Measurements from ENCODE around the gene GATAD2A. TPM values are rescaled to one million over a fixed set of nuclear protein-coding genes. Genes with fewer than 3 reads are reported as not detected.
A peak's percentile ranks its signal among the peaks of the same experiment; 100 is the strongest.

The GATAD2A gene
- total and polyA plus RNA-seq, 2 of the 8 experiments (the other 6 are each of a cell fraction or from before 2014, with no cell fraction given): 38.4 to 205 TPM

DNA sequence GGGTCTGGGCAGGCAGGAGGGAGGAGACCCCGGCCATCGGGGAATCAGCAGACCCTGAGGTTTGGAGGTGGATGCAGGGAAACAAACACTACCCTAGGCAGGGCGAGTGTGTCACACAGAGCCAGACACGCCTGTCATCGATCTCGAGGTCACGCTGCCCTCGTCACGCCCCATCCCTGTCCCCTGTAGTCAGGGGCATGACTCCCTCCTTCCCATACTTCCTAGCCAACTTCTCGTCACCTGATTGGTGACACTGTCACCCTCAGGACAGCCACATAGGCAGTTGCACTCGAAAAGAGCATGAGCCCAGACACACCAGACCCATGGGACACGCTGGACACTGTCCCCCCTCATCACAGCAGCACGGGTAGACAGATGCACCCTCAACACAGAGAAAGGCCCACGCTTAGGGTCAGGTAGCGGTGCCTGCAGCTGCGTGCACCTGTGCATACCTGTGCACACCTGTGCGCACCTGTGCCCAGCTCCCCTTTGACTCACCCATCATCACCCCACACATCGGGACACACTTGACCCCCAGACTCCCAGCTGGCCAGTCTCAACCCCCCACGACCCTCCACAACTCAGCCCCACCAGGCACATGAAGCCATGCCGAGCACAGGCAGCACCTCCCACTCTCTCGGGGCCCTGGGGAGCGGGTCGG is 144.5 kb downstream of the GATAD2A start:
- Histone ChIP-seq H3K79me2 (ENCODE audit: control insufficient read depth in 1 of 2, insufficient read depth in 2 of 2, low read length in 2 of 2) (no peaks in the 10 kb centered on the region), H3K4ac (replicated peaks; ENCODE audit: insufficient read length, low read depth, low read length) (no peak overlapping the region), H3K23me2 (ENCODE audit: low read depth, low read length) (no peaks in the 10 kb centered on the region), H2AFZ (ENCODE audit: low read length) (no peak overlapping the region), H2BK12ac (ENCODE audit: low read depth, low read length) (peak overlapping the region; percentile 39; the same call in 1 of the 2 replicates), H3K9ac (replicated peaks in 1 of 4; ENCODE audit: extremely low read depth in 1 of 4, low read depth in 3 of 4, low read length in 3 of 4) (no peak overlapping the region; a peak in 2 of 7 replicates), H3K23ac (ENCODE audit: insufficient read length) (no peak overlapping the region), H3K56ac (replicated peaks; ENCODE audit: insufficient read length, low read depth, low read length) (no peak overlapping the region), H2BK20ac (ENCODE audit: low read length) (0 out of 2 replicates have a peak overlapping the region, but pooled peaks have one; percentile 61), H3K18ac (ENCODE audit: extremely low read depth, low read length) (no peak overlapping the region; the same call in none of the 2 replicates), H3K27ac (ENCODE audit: low read depth, low read length) (no peak overlapping the region), H3K36me3 (ENCODE audit: control insufficient read depth in 2 of 4, insufficient read depth in 4 of 4, low read length in 3 of 4) (no peaks in the 10 kb centered on the region), H3K4me3 (ENCODE audit: extremely low read depth in 1 of 4, insufficient read depth in 2 of 4, low read depth in 3 of 4, low read length in 4 of 4) (no peak overlapping the region), H2AK5ac (ENCODE audit: low read depth, low read length) (0 out of 2 replicates have a peak overlapping the region, but pooled peaks have one; percentile 53), H3K14ac (ENCODE audit: insufficient read length) (no peak overlapping the region), H4K20me1 (replicated peaks in 1 of 2; ENCODE audit: control insufficient read depth in 1 of 2, insufficient read depth in 2 of 2, low read length in 2 of 2) (no peaks in the 10 kb centered on the region), H2BK15ac (ENCODE audit: low read length) (peak overlapping the region; percentile 31; the same call in 1 of the 2 replicates), H3K79me1 (ENCODE audit: low read depth, low read length) (no peaks in the 10 kb centered on the region), H3K27me3 (replicated peaks in 1 of 4; ENCODE audit: control insufficient read depth in 3 of 4, extremely low read depth in 1 of 4, insufficient read depth in 3 of 4, low read length in 3 of 4) (no peaks in the 10 kb centered on the region; a peak in 1 of 7 replicates), H4K91ac (replicated peaks; ENCODE audit: insufficient read length, low read length) (no peak overlapping the region), H3K4me2 (ENCODE audit: insufficient read depth in 1 of 2, low read depth in 2 of 2, low read length in 2 of 2) (no peak overlapping the region), H2BK5ac (ENCODE audit: low read depth, low read length) (peak overlapping the region; percentile 8; the same call in 1 of the 2 replicates), H4K5ac (ENCODE audit: insufficient read length, low read depth, low read length) (no peak overlapping the region), H4K8ac (ENCODE audit: extremely low read depth, insufficient read depth, low read length) (no peak overlapping the region), H3K4me1 (replicated peaks in 1 of 4; ENCODE audit: control insufficient read depth in 3 of 4, insufficient read depth in 4 of 4, low read length in 3 of 4) (no peaks in the 10 kb centered on the region; a peak in 3 of 7 replicates), H2BK120ac (replicated peaks; ENCODE audit: low read depth, low read length) (no peak overlapping the region), H3K9me3 (ENCODE audit: insufficient read depth in 2 of 2, low read depth in 1 of 2, low read length in 1 of 2) (no peaks in the 10 kb centered on the region)
- ChIA-PET POLR2A (ENCODE audit: partially characterized antibody) (interaction anchor here (1.0 to 1.8 kb wide), 2 partner anchors 17 to 21 kb away, joined by 5 to 7 read pairs; partner anchors contain the start of gene YJEFN3), CTCF (ENCODE audit: partially characterized antibody) (interaction anchor here (8.0 to 15.7 kb wide), 3 partner anchors 12 to 20 kb away, joined by 104 to 223 read pairs (median 181); partner anchors contain the start of genes CILP2 and YJEFN3)
- no peak for FAIRE-seq
- 90% methylated on average over 21 of the region's 23 CpGs; no CpG with 5 or more reads in 1 of the 2 experiments for WGBS, 2 experiments (ENCODE audit: extremely low coverage in 1 of 2, insufficient coverage in 1 of 2, insufficient read length in 1 of 2, insufficient replicate concordance in 2 of 2, low coverage in 1 of 2, low lambda C conversion rate in 2 of 2, missing lambda C conversion rate in 1 of 2)
- DNase-seq (ENCODE audit: low read depth in 1 of 2, low spot score in 2 of 2): no peak
- TF ChIP-seq, protein P1, sequence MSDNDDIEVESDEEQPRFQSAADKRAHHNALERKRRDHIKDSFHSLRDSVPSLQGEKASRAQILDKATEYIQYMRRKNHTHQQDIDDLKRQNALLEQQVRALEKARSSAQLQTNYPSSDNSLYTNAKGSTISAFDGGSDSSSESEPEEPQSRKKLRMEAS (IDR thresholded peaks at IDR 0.05): no peak
- TF ChIP-seq, protein P2, sequence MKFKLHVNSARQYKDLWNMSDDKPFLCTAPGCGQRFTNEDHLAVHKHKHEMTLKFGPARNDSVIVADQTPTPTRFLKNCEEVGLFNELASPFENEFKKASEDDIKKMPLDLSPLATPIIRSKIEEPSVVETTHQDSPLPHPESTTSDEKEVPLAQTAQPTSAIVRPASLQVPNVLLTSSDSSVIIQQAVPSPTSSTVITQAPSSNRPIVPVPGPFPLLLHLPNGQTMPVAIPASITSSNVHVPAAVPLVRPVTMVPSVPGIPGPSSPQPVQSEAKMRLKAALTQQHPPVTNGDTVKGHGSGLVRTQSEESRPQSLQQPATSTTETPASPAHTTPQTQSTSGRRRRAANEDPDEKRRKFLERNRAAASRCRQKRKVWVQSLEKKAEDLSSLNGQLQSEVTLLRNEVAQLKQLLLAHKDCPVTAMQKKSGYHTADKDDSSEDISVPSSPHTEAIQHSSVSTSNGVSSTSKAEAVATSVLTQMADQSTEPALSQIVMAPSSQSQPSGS (IDR thresholded peaks at IDR 0.05; ENCODE audit: low read length): no peak
- TF ChIP-seq TEAD4 (IDR thresholded peaks at IDR 0.05; ENCODE audit: low read depth, low read length): no peak
- no peak for TF ChIP-seq CTBP2 (IDR thresholded peaks at IDR 0.05; ENCODE audit: borderline replicate concordance, insufficient read depth, insufficient read length, low read length)
- no peak for TF ChIP-seq RNF2 (IDR thresholded peaks at IDR 0.05; ENCODE audit: borderline replicate concordance, low read depth, low read length, missing control alignments, poor library complexity, severe bottlenecking)

All from H1 (cell line).